Epidermal melanocyte (primary cell): Measurements from ENCODE around the gene ADD2.
"Not testable (repeated sequence)": the region's sequence is repeated elsewhere in the genome, so short reads cannot be mapped to it uniquely, and the experiment has no call there.

ENCODE experiments used
- DNase-seq: peaks from one replicate; pipeline ENCODE4 v3.0.0; 2011; ENCODE audit warnings: low spot score; ENCODE audit not compliant: insufficient read length

Gene ADD2

GRCh38 chr2:70641263-70641784 is 126.7 kb downstream of the ADD2 start:
- no peak for DNase-seq

- DNase-seq, result no peak
Measured at GRCh38 chr2:70639841-70640436, 128.1 kb downstream of the ADD2 start.

GRCh38 chr2:70638561-70638960 is 129.4 kb downstream of the ADD2 start:
- DNase-seq, result no peak

- no peak for DNase-seq
Measured at GRCh38 chr2:70633508-70633907, 134.5 kb downstream of the ADD2 start.

- DNase-seq, result no peak
Measured at GRCh38 chr2:70632966-70633365, 135.0 kb downstream of the ADD2 start.

- no peak for DNase-seq
Measured at GRCh38 chr2:70632388-70632787, 135.6 kb downstream of the ADD2 start.

- no peak for DNase-seq
Measured at GRCh38 chr2:70630761-70631160, 137.2 kb downstream of the ADD2 start.

GRCh38 chr2:70627211-70627898 is 140.6 kb downstream of the ADD2 start:
- DNase-seq, result no peak

- DNase-seq, result no peak
Measured at GRCh38 chr2:70626254-70626990, 141.6 kb downstream of the ADD2 start.

- DNase-seq, result not testable (repeated sequence)
Measured at GRCh38 chr2:70621536-70621935, 146.5 kb downstream of the ADD2 start.

GRCh38 chr2:70620020-70620419 is 148.0 kb downstream of the ADD2 start:
- DNase-seq, result no peak

- DNase-seq, result no peak
Measured at GRCh38 chr2:70619167-70619566, 148.8 kb downstream of the ADD2 start.

- no peak for DNase-seq
Measured at GRCh38 chr2:70616168-70616694, 151.8 kb downstream of the ADD2 start.

GRCh38 chr2:70615222-70615621 is 152.8 kb downstream of the ADD2 start:
- DNase-seq, result no peak

GRCh38 chr2:70613521-70613920 is 154.5 kb downstream of the ADD2 start:
- DNase-seq, result no peak

GRCh38 chr2:70612574-70612973 is 155.4 kb downstream of the ADD2 start:
- DNase-seq, result no peak

- DNase-seq, result no peak
Measured at GRCh38 chr2:70608373-70608772, 159.6 kb downstream of the ADD2 start.

GRCh38 chr2:70607121-70607561 is 160.9 kb downstream of the ADD2 start:
- no peak for DNase-seq
